Activated CD8-positive, alpha-beta memory T cell treated with anti-CD3 and anti-CD28 coated beads, Interleukin-2, amount 50 U/mL, for 4 hours (primary cell): Measurements from ENCODE around the gene TUBB.
A peak's percentile ranks its signal among the peaks of the same experiment; 100 is the strongest.
"Not testable (repeated sequence)": the region's sequence is repeated elsewhere in the genome, so short reads cannot be mapped to it uniquely, and the experiment has no call there.

Experiments used
- DNase-seq: peaks from one replicate; pipeline ENCODE4 v3.0.0-alpha.2; 2020

The TUBB gene

GRCh38 chr6:30719356-30719755, 796 bp upstream of the TUBB start:
- DNase-seq = no peak

GRCh38 chr6:30720738-30721197, 616 bp downstream of the TUBB start:
- peak; percentile 61 for DNase-seq

DNA sequence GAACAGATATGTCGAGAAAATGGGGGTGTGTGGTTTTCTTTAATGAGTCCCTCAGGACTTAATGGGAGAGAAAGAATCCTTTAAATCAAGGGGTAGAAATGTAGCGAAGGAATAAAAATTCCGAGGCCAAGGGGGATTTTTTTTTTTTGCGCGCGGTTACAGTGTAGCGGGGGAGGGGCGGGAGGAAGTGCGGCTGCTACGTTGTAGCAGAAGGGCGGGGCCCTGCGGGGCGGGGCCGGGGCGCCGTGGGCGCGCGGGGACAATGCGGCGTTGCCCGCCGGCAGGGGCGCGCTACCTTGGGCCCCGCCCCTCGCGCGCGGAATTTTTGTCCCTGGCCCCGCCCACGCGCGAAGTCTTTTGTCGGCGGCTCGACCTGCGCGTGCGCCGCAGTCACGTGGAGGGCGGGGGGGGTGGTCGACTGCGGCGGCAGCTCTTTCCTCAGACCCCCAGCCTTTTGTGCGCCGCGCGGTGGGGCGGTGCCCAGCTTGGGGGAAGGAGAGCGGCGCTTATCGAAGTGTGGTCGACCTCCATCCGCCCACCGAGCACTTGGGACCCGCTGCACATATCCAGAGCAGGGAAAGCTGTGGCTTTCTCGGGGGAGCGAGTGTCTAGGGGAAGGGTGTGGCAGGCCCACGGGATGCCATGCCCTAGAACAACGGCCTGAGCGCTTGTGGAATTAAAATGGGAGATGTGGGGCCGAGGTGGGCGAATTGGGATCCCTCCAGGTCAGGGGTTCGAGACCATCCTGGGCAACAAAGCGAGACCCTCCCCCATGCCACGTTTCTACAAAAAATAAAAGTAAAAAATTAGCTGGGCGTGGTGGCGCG, 1.3 kb downstream of the TUBB start:
- DNase-seq = peak; percentile 99

GRCh38 chr6:30722025-30722279, 1.8 kb downstream of the TUBB start:
- DNase-seq = not testable (repeated sequence)

GRCh38 chr6:30722280-30723112, 2.3 kb downstream of the TUBB start:
- peak; percentile 87 for DNase-seq

DNA sequence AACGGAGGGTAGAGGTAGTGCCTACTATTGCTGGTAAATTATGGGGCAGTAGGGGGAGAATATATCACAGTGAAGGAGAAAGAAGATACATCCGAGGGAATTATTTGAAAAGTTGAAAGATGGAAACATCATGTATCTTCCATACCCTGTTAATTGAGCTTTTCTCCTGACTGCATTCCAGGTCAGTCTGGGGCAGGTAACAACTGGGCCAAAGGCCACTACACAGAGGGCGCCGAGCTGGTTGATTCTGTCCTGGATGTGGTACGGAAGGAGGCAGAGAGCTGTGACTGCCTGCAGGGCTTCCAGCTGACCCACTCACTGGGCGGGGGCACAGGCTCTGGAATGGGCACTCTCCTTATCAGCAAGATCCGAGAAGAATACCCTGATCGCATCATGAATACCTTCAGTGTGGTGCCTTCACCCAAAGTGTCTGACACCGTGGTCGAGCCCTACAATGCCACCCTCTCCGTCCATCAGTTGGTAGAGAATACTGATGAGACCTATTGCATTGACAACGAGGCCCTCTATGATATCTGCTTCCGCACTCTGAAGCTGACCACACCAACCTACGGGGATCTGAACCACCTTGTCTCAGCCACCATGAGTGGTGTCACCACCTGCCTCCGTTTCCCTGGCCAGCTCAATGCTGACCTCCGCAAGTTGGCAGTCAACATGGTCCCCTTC, 3.1 kb downstream of the TUBB start:
- DNase-seq = not testable (repeated sequence)

- DNase-seq = not testable (repeated sequence)
Measured at GRCh38 chr6:30723843-30724741, 3.9 kb downstream of the TUBB start.

- DNase-seq = no peak
Measured at GRCh38 chr6:30724906-30725667, 4.9 kb downstream of the TUBB start.

- no peak for DNase-seq
Measured at GRCh38 chr6:30725713-30726505, 5.8 kb downstream of the TUBB start.

- no peak for DNase-seq
Measured at GRCh38 chr6:30726506-30727413, 6.6 kb downstream of the TUBB start.

DNA sequence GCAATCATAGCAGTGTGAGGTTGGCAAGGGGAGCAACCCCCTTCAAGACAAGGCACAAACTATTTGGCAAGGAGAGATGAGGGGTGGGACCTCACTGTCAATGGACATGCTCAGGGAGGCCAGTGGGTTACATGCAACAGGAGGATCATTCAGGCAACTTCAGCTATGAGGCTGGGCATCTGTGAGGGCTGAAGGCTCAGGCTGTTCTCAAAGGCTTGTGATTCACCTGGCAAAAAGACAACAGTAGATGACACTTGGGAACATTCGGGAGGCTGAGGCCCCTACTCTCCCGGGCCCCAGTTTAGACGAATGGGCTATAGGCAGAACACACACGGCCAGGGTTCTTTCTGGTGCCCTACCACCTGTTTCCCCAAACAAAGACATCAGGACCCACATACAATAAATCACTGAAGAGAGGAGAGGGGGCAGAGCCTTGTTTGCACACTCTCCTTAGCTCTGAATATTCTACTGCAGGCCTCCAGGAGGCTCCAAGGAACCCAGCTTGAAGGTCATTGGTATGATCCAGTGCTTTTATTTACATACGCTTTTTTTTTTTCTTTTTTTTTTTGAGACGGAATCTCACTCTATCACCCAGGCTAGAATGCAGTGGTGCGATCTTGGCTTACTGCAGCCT, 7.9 kb downstream of the TUBB start:
- no peak for DNase-seq

DNA sequence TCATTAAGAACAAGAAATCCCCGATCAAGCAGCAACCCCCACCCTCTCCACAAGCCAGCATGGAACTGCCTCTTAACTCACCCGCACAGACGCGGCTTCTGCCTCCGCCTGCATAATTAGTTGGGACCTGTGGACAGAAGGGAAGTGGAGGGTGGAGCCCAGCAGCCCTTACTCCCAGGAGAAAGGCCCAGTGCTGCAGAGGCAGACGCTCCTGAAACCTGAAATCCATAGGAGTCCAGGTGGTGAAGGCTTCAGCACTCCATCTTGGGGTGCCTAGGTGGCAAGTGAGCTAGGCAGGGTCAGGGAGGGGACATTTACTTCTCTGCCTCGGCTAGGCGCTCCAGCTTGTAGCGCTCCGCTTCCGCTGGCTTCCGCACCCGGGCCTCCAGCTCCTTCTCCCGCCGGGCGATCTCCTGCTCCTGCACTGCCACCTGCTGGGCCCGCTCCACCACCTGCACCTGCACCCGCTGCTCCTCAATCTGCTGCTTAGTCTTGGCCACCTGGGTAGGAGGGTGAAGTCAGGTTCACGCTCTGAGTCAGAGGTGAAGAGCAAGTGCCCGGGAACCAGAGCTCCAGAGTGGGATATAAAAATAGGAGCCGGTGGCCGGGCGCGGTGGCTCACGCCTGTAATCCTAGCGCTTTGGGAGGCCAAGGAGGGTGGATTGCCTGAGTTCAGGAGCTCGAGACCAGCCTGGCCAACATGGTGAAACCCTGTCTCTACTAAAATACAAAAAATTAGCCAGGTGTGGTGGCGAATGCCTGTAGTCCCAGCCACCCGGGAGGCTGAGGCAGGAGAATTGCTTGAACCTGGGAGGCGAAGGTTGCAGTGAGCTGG, 10.7 kb downstream of the TUBB start:
- peak; percentile 85 for DNase-seq

DNA sequence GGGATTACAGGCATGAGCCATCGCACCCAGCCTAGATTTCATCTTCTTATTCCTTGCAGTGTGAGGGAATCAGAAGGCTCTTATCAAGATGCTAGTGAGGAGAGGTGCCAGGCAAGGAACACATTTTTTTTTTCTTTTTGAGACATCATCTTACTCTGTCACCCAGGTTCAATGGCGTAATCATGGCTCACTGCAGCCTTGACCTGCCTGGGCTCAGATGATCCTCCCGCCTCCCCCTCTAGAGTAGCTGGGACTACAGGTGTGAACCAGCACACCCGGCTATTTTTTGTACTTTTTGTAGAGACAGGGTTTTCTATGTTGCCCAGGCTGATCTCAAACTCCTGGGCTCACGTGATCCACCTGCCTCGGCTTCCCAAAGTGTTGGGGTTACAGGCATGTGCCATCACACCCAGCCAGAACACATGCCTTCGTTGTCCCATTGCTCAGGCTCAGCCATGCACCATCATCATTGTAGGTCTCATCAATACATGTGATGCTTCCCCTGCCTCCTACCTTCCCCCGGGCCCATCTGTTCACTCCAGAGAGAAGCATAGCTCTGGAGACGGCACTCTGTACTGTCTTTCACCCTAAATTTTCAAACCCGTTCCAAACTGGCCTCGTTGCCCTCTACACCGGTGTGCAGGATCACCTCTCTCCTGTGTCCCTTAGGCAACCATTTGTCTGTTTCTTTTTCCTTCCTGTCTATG, 12.2 kb downstream of the TUBB start:
- no peak for DNase-seq

DNA sequence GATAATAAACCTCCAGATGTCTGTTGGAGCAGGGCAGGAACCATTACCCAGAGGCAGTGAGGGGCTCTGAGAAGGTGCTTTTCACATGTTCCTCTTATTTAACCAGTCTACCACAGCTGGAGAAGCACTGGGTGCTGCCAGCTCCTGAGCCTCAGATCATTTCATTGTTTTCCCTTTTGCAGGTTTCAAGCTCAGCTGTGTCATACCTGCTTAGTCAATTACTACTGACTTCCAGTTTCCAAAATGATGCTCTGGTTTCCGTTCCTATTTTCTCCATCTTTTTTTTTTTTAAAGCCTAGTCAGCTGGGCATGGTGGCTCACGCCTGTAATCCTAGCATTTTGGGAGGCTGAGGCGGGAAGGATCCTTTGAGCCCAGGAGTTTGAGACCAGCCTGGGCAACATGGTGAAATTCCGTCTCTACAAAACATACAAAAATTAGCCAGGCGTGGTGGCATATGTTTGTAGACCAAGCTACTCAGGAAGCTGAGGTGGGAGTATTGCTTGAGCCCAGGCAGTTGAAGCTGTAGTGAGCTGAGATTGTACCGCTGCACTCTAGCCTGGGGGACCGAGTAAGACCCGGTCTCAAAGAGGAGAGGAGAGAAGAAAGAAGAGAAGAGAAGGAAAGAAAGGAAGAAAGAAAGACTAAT, 15.6 kb downstream of the TUBB start:
- no peak for DNase-seq

DNA sequence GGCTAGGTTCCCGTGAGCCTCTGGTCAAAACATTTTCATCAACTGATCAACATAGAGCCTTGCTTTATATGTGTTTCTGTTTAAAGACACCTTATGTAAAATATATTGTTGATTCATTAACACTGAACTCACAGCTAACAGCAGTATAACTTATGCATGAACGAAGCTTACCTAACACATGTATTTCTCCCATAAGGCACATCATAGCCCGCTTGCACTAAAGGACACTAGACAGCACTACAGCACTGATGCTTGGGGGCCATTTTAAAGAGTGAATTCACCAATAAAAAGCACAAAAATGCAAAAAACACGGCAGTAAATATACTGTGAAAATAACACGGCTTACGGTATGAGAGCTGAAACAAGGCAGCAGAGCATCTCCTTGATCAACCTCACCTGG, 18.4 kb downstream of the TUBB start:
- DNase-seq = no peak

DNA sequence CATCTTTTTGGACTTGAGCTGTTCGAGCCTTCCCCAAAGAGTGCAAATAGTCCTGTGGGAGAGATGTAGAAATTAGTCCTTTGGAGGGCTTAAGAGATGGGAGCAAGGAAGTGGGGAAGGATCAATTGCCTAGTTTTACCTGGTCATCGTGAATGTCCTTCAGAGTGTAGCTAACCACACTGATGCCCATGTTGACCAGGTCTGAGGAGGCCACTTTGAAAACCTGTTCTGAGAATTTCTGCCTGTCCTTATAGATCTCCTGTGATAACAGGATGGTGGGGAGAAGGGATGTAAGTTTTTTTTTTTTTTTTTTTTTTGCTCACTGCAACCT, 20.4 kb downstream of the TUBB start:
- DNase-seq = no peak

DNA sequence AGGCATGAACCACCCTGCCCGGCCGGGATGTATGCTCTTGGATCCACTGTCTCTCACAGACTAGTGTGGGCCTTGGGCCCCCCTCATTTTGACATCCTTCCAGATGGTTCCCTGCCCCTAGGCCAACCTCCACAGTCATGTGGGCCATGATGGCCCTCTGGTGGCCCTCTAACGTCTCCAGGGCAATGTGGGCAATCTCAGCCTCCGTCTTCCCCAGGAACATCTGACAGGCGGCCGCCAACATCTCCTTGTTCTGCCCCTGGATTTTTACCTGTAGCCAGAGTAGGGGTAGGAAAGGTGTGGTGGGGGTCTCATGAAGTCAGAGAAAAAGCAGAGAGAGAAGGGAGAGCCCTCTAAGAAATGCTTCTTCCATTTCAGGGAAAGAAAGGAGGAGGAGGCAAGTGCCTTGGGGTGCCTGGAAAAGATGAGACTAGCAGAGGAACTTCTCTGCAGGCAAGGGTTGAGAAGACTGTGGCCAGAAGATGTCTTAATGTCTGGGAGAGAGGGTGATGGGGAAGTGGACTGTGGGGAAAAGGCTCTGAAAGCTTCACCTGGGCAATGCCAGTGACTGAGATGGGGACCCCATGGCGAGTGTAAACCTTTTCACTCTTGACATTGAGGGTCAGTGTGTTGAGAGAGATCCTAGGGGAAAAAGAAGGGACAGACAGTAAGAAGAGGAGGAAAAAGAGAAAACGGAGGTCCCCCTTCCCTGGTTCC, 21.1 kb downstream of the TUBB start:
- DNase-seq = no peak
